Breast epithelium (tissue), 4 donors: ENCODE measurements around the gene BCL2L2. TPM values are rescaled to one million over a fixed set of nuclear protein-coding genes. Genes with fewer than 3 reads are reported as not detected.
A peak's percentile ranks its signal among the peaks of the same experiment; 100 is the strongest.

Experiments
- DNase-seq, 2 donors: peaks; one replicate each; pipeline ENCODE4 v3.0.0-alpha.2; 2019; ENCODE audit warnings: low spot score in 2 of 2
- H3K27ac ChIP-seq, 2 donors: fragments of 200-600 bp; sonication (generic) in 1 of 2; one replicate each; pipeline ENCODE4 v1.5.1; 2016 to 2019; ENCODE audit warnings: mild to moderate bottlenecking in 1 of 2
- H3K27me3 ChIP-seq, 2 donors: fragments of 200-600 bp; sonication (generic) in 1 of 2; one replicate each; pipeline versions ENCODE4 v1.5.1 to v1.6.0; 2017 to 2019; ENCODE audit warnings: control low read depth in 1 of 2, mild to moderate bottlenecking in 1 of 2
- H3K36me3 ChIP-seq: fragments of 200-600 bp; one replicate; pipeline ENCODE4 v1.5.1; 2019
- H3K4me1 ChIP-seq, 2 donors: fragments of 200-600 bp; sonication (generic); one replicate each; pipeline ENCODE4 v1.5.1; 2016 to 2019; ENCODE audit warnings: control low read depth in 1 of 2
- H3K4me3 ChIP-seq, 3 donors: fragments of 200-600 bp; sonication (generic); 1 replicate in 2 of 3; 2 replicates in 1 of 3; pipeline ENCODE4 v1.5.1; 2016 to 2019; ENCODE audit warnings: mild to moderate bottlenecking in 3 of 3, moderate library complexity in 2 of 3
- H3K9me3 ChIP-seq, 2 donors: fragments of 200-600 bp; sonication (generic) in 1 of 2; one replicate each; pipeline ENCODE4 v1.5.1; 2016 to 2019; ENCODE audit warnings: control low read depth in 1 of 2
- CTCF ChIP-seq, 3 donors: fragments of 450-650 bp; IDR thresholded peaks; one replicate each; pipeline ENCODE4 v1.5.1; 2016 to 2017; ENCODE audit warnings: antibody characterized with exemption in 3 of 3, mild to moderate bottlenecking in 3 of 3, moderate library complexity in 3 of 3
- POLR2A ChIP-seq: fragments of 450-650 bp; IDR thresholded peaks from one replicate; pipeline ENCODE4 v1.6.1; 2016; ENCODE audit warnings: antibody characterized with exemption, mild to moderate bottlenecking, moderate library complexity
- POLR2AphosphoS5 ChIP-seq, 3 donors: sonication (generic); formaldehyde crosslinking; IDR thresholded peaks; one replicate each; pipeline ENCODE4 v1.6.1; 2017; ENCODE audit warnings: antibody characterized with exemption in 3 of 3
- intact Hi-C: fragments of 100-400 bp; cut with DNase I; formaldehyde crosslinking; loops from one replicate; pipeline ENCODE4 v1.15.1; 2023; ENCODE audit warnings: low total_unique reads
- total RNA-seq, 3 donors: library from RNA; depleted of rRNA; stranded (reverse); fragments of >200 nt; gene quantifications; one replicate each; pipeline ENCODE4 v1.1.0, GENCODE V29; 2016

Gene BCL2L2
- total RNA-seq, 3 donors from 2014 or later: 28.8 to 55.5 (median 48.2) TPM

GRCh38 chr14:23319746-23320583 is 13.3 kb downstream of the BCL2L2 start:
- intact Hi-C loops: loop anchor here (5.0 to 10.0 kb wide), 2 partner anchors 155 to 333 kb away; no protein-coding TSS in a partner anchor
- TF ChIP-seq CTCF (IDR thresholded peaks at IDR 0.05) (no peak), POLR2A (no peak), POLR2AphosphoS5 (IDR thresholded peaks at IDR 0.05) (no peak)
- Histone ChIP-seq H3K9me3 (no peaks in the 10 kb centered on the region), H3K4me1 (peaks cover 0 to 4% of the 10 kb centered on the region in 2 donors), H3K27ac (peak overlapping the region; percentile 94 to 97), H3K36me3 (no peaks in the 10 kb centered on the region), H3K27me3 (no peaks in the 10 kb centered on the region), H3K4me3 (peak overlapping the region; percentile 36 to 92 (median 76))
- DNase-seq: no peak

GRCh38 chr14:23320584-23321571 is 14.2 kb downstream of the BCL2L2 start, which contains the start of gene PABPN1:
TSS of gene PABPN1 (plus strand) at chr14:23321457. CDS start at chr14:23321470, 13 bp downstream.
- H3K4me1 ChIP-seq: peaks cover 0 to 4% of the 10 kb centered on the region in 2 donors
- intact Hi-C loops: loop anchor here (5.0 to 10.0 kb wide), 2 partner anchors 154 to 334 kb away; no protein-coding TSS in a partner anchor
- no peaks in the 10 kb centered on the region for H3K36me3 ChIP-seq
- no peaks in the 10 kb centered on the region for H3K27me3 ChIP-seq
- peak within 1 kb of the TSS; percentile 94 to 97 for H3K27ac ChIP-seq
- peak; percentile 100 for DNase-seq
- H3K9me3 ChIP-seq: no peaks in the 10 kb centered on the region
- peak within 1 kb of the TSS; percentile 76 to 97 (median 92) for H3K4me3 ChIP-seq
- peak in 1 of 3 donors; percentile 16 for TF ChIP-seq CTCF (IDR thresholded peaks at IDR 0.05)
- peak; percentile 85 to 94 (median 88) for TF ChIP-seq POLR2AphosphoS5 (IDR thresholded peaks at IDR 0.05)
- peak; percentile 23 for TF ChIP-seq POLR2A

- intact Hi-C loops: loop anchor here (5.0 to 10.0 kb wide), 2 partner anchors 153 to 335 kb away; no protein-coding TSS in a partner anchor
- H3K27ac ChIP-seq: peak overlapping the region; percentile 94 to 97
- TF ChIP-seq POLR2A: no peak
- TF ChIP-seq POLR2AphosphoS5 (IDR thresholded peaks at IDR 0.05): no peak
- TF ChIP-seq CTCF (IDR thresholded peaks at IDR 0.05): no peak
- peak overlapping the region; percentile 76 to 97 (median 92) for H3K4me3 ChIP-seq
- DNase-seq: no peak
- H3K9me3 ChIP-seq: no peaks in the 10 kb centered on the region
- no peaks in the 10 kb centered on the region for H3K27me3 ChIP-seq
- no peaks in the 10 kb centered on the region for H3K36me3 ChIP-seq
- peaks cover 0 to 4% of the 10 kb centered on the region in 2 donors for H3K4me1 ChIP-seq
These were observed 15.2 kb downstream of the BCL2L2 start for GRCh38 chr14:23321572-23322547.
